AG20443 (cell line): ENCODE results near the gene FZD1.
A peak's percentile ranks its signal among the peaks of the same experiment; 100 is the strongest.

ENCODE experiments used
- DNase-seq: peaks from one replicate; pipeline ENCODE4 v3.0.0; 2012; ENCODE audit warnings: low spot score, mixed read lengths

The FZD1 gene

DNA sequence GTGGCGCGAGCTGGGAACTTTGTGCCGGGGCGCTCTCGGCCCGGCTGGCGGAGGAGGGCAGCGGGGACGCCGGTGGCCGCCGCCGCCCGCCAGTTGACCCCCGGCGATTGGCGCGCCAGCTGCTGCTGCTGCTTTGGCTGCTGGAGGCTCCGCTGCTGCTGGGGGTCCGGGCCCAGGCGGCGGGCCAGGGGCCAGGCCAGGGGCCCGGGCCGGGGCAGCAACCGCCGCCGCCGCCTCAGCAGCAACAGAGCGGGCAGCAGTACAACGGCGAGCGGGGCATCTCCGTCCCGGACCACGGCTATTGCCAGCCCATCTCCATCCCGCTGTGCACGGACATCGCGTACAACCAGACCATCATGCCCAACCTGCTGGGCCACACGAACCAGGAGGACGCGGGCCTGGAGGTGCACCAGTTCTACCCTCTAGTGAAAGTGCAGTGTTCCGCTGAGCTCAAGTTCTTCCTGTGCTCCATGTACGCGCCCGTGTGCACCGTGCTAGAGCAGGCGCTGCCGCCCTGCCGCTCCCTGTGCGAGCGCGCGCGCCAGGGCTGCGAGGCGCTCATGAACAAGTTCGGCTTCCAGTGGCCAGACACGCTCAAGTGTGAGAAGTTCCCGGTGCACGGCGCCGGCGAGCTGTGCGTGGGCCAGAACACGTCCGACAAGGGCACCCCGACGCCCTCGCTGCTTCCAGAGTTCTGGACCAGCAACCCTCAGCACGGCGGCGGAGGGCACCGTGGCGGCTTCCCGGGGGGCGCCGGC lies 870 bp downstream of the FZD1 start:
- DNase-seq: peak; percentile 59

DNA sequence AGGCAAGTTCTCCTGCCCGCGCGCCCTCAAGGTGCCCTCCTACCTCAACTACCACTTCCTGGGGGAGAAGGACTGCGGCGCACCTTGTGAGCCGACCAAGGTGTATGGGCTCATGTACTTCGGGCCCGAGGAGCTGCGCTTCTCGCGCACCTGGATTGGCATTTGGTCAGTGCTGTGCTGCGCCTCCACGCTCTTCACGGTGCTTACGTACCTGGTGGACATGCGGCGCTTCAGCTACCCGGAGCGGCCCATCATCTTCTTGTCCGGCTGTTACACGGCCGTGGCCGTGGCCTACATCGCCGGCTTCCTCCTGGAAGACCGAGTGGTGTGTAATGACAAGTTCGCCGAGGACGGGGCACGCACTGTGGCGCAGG lies 1.4 kb downstream of the FZD1 start:
- no peak for DNase-seq

DNA sequence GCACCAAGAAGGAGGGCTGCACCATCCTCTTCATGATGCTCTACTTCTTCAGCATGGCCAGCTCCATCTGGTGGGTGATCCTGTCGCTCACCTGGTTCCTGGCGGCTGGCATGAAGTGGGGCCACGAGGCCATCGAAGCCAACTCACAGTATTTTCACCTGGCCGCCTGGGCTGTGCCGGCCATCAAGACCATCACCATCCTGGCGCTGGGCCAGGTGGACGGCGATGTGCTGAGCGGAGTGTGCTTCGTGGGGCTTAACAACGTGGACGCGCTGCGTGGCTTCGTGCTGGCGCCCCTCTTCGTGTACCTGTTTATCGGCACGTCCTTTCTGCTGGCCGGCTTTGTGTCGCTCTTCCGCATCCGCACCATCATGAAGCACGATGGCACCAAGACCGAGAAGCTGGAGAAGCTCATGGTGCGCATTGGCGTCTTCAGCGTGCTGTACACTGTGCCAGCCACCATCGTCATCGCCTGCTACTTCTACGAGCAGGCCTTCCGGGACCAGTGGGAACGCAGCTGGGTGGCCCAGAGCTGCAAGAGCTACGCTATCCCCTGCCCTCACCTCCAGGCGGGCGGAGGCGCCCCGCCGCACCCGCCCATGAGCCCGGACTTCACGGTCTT lies 1.9 kb downstream of the FZD1 start:
- DNase-seq: no peak

DNA sequence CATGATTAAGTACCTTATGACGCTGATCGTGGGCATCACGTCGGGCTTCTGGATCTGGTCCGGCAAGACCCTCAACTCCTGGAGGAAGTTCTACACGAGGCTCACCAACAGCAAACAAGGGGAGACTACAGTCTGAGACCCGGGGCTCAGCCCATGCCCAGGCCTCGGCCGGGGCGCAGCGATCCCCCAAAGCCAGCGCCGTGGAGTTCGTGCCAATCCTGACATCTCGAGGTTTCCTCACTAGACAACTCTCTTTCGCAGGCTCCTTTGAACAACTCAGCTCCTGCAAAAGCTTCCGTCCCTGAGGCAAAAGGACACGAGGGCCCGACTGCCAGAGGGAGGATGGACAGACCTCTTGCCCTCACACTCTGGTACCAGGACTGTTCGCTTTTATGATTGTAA lies 2.5 kb downstream of the FZD1 start:
- DNase-seq: peak; percentile 16

DNA sequence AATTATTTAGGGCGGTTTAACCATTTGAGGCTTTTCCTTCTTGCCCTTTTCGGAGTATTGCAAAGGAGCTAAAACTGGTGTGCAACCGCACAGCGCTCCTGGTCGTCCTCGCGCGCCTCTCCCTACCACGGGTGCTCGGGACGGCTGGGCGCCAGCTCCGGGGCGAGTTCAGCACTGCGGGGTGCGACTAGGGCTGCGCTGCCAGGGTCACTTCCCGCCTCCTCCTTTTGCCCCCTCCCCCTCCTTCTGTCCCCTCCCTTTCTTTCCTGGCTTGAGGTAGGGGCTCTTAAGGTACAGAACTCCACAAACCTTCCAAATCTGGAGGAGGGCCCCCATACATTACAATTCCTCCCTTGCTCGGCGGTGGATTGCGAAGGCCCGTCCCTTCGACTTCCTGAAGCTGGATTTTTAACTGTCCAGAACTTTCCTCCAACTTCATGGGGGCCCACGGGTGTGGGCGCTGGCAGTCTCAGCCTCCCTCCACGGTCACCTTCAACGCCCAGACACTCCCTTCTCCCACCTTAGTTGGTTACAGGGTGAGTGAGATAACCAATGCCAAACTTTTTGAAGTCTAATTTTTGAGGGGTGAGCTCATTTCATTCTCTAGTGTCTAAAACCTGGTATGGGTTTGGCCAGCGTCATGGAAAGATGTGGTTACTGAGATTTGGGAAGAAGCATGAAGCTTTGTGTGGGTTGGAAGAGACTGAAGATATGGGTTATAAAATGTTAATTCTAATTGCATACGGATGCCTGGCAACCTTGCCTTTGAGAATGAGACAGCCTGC lies 3.1 kb downstream of the FZD1 start:
- peak; percentile 60 for DNase-seq

DNA sequence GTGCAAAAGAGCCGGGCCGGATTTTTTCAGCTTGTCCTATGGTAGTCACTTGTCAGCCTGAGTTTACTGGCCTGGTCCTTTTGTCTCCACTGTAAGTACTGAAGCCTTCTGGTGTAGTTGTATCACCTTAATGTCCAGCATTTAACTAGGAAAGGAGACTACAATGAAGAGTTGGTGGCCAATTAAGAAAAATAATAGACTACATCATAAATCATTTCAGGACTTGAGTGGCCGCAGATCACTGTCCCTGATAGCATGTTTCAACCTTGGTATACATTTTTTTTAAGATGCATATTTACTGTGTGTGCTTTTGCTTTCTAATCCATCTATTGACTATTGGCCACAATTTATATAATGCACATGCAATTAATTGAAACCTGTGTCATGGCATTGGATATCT lies 6.1 kb downstream of the FZD1 start:
- DNase-seq: no peak

DNA sequence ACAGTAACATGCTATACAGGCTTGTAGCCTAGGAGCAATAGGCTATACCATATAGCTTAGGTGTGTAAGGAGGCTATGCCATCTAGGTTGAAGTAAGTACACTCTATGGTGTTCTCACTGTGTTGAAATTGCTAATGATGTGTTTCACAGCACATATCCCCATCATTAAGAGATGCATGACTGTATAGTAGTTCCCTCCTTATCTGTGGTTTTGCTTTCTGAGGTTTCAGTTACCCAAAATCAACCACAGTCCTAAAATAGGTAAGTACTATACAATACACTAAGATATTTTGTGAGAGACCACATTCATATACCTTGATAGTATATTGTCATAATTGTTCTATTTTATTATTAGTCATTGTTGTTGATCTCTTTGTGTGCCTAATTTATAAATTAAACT lies 12.7 kb downstream of the FZD1 start:
- no peak for DNase-seq

DNA sequence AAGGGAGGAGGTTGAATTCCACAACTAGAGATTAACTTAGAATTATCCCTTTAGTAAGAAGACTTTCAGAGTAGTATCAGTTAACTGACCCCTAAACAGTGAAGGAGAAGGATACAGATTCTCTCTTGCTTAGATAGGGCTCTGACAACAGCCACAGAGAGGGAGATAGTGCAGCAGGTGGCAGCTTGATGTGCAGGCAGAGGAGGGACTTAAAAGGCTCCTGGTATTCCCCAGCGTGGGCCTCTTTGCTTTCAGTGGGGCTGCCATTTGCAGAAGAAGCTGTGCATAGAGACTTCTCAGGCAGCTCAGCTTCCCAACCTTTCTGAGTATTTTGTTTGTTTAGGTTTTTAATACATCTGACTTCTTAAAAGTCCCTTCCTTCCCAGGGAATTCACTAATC lies 16.0 kb downstream of the FZD1 start:
- no peak for DNase-seq

DNA sequence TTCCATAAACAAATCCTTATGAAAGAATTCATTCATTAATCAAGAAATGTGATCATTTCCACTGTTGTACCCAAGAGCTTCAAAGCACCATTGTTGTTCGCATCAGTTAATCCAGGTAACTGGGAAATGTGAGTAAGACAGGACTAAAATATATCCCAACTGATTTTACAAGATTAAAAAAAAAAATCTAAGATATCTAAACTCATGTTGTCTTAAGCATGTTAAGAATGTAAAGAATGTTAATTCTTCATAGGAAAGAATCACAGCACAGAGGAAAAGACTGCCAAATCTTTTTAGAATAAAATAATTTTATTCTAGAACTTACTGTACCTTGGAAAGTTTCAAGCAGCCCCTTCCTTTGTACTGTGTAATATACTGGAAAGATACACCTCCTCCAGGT lies 16.4 kb downstream of the FZD1 start:
- no peak for DNase-seq

DNA sequence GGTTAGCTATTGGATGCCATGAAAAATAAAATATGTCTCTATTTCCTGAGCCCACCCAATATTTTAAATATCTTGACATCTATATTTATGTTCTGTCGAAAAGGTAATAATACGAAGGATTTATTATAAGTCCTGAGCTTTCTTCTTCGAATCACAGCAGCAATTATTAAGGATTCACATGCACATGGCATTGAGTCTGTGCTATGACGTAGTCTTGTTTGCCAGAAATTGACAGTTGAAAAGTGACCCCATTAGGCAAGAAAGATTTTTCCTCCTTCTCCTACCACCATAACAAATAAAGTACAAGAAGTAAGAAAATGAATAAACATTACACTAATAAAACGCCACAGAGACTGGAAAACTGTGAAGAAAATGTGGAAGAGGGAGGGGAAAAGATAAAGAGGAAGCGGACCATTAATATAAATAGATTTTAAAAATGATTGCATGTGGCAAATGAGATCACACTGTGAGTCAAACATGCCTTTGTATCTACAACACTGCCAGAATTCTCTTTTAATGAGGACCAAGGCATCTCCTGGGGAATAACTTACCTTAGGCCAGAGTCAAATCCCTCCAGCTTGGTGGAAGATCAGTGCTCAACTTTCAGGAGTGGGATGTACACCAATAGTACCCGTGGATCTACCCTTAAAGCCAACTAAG lies 21.6 kb downstream of the FZD1 start:
- peak; percentile 45 for DNase-seq

DNA sequence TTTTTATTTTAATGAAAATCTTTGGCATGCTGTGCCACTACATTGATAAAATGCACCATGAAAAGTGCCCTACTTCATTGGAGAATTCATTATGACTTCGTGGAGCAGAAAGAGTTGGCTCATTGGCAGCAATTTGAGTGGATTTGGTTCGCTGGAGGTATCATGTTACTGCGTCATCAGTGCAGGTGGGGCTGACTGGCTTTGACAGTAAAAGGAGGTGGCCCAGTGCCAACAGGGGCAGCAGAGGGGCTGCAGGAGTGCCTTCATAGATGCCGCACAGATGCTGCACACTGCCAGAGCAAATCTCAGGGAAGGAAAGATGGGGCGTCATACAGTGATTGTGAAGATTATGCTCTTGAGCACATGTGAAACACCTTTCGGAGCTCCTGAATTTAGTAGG lies 22.2 kb downstream of the FZD1 start:
- no peak for DNase-seq

DNA sequence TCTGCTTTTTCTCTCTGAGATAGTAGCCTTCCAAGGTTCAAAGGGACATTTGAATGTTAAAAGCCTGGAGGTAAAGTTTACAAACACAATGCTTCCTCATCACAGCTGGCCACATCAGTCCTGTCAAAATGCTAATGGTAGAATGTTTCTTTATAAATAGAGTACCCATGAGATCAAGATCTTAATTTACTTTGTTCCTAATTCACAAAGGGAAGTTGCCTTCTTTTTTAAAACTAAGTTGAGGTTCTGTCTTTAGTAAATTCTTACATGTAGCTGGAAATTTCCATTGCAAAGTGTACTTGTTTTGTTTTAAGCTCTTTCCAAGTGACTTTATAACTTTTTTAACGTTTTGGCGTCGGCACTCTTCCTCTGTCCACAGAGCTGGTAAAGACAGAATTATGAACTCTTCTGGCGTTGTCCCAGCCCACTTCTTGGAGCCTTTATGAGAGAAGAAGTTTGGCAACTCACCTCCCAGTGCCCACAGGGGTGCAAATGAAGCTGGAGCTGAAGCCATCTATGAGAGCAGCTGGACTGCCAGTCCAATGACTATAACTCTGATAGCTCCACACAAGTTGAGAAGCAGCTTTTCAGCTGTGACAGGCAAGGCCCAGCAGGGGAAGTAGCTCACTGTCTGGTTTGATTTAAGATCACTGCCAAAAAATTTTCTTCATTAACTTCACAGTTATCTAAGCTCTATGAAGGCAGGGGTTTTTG lies 23.3 kb downstream of the FZD1 start:
- no peak for DNase-seq

DNA sequence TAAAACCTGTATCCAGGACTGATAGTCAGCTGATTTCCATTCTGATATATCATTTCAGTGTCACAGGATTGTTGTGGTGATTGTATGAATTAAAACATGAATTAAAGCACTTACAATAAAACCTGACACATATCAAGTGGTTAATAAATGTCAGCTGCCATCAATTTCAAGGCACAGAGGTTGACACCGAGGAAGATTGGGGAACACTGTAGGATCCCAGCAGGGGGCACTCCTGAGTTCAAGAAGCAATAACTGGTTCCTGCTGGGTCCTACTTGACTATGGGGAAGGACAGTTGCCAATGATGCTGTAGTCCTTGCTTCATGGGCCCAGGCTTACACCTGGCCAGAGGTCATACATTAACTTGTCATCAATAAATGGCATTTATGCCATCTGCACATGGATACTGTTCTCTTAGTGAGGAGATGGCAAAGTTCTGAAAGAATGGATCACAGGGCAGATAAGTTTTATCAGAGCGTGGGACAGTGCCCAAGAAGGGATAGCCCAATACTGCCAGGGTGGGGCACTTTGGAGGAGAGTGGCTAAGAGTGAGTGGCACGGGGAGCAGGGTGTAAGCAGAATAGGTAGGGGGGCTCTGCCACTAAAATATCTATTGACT lies 24.1 kb downstream of the FZD1 start:
- no peak for DNase-seq

DNA sequence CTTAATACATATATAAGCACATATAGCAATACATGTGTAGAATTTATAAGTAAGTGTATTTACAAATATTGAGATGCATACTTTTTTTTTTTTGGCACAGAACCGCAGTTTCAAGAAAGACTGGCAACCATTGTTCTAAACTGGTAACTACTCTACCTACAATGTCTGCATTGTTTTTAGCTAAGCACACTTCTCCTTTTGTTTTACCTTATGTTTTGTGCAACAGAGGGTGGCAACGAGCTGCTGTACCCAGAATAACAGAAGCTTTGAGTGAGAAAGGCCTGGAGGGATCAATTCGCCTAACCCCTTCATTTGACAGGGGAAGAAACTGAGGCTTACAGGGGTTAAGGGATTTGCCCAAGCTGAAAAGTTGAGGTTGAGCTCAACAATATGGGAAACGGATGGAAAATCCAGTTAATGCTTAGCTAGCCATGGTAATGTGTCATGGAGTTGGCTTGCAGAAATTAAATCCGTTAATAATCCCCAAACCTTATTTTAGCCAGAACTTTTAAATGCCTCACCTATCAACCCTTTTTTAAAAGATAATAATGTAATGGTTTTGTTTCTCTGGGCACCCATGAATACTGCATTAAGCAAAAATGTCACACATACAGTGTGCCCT lies 25.5 kb downstream of the FZD1 start:
- no peak for DNase-seq

DNA sequence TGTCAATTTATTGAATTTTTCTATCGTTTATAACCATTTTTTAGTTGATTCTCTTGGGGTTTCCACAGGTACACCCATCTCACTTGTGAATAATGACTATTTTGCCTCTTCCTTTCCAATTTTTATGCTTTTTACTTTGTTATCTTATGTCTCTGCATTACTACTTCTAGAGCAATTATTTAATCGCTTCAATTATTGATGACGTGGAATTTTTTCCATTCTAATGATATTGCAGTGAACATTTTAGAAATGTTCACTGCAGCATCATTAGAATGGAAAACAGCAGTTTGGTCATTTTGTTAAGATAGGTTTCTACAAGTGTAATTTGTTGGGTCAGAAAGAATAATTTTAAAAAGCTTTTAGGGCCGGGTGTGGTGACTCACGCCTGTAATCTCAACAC lies 27.1 kb downstream of the FZD1 start:
- DNase-seq: no peak

DNA sequence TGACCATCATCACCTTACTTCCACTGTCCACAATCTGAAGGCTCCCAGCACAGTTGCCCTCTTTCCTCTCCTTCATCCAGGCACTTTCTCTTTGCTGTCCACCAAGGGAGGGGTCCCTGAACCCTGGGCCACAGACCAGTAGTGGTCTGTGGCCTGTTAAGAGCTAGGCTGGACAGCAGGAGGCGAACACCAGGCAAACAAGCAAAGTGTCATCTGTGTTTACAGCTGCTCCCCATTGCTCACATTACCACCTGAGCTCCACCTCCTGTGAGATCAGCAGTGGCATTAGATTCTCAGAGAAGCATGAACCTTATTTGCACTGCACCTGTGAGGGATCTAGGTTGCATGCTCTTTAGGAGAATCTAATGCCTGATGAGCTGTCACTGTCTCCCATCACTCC lies 27.7 kb downstream of the FZD1 start:
- DNase-seq: no peak

DNA sequence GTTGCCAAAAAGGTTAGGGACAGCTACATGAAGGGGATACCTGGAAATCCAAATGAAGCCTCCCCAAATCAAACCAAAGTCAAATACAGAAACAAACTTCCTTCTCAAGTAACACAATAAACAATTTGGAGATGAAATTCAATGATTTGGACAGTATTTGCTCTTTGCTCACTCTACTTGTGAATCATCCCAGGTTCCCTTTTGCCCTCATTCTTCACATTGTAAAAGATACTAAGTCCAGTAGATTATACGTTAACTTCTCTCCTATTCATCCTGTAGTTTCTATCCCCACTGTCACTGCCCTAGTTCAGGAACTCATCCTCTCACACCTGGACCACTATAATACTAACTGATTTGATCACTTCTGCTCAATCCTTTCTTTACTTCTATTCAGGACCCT lies 28.3 kb downstream of the FZD1 start:
- DNase-seq: no peak

DNA sequence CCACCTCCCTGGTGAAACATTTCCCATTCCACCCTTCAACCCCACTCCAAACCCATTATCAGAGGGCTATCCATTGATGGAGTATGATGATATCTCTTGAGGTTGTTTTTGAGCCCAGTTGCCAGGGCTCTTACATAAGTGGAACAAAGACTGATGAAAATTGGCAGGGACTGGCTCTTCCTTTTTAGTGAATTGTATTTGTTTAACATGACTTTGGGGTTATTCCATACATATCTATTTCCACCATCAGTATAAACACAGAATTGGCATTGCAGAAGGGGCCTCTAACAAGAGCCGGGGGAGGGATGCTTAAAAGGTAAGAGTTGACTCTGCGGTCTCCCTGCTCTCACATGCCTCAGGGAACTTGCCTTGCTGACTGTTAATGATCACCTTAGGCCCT lies 28.9 kb downstream of the FZD1 start:
- DNase-seq: no peak

DNA sequence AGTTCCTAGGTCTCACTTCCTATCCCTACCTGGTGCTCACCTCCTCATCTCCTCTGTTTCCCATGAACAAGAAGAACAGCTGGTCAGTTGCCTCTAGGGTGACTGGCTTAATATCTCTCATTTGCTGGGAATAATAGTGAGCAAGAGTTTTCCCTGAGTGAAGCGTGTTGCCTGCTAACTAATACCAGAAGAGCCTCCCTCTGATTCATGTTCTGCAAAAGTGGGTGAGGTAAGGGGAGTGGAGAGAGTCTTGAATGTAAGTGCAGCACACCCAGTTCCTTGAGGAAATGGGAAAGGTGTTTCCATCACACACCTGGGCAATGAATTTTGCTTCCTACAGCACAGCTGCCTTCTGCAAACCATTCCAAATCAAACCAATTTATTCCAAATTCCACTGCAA lies 29.6 kb downstream of the FZD1 start:
- DNase-seq: no peak

DNA sequence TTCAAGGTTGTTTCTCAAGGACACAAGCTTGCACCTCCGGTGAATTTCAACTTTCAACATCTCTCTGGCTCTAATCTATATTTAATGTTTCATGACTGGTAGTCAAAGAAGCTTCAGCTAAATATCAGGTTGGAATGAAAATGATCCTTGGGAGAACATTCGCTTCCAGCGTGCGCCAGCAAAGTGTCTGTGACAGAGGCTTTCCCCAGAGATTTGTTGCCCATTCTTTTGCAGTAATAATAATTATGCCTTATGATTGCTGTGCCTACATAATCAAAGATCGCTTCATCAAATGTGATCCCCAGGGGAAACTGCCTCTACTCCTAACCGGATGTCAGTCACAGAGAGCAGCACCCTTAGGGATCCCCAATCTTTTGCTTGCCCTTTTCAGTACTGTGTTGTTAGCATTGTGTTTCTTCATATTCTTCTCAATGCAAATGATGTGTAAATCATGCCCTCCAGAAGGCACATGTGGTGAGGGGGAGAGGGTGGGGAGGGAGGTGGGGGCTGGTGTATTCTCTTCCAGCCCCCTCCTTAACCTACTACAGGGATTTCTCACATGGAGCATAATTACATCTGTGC lies 30.5 kb downstream of the FZD1 start:
- DNase-seq: no peak

DNA sequence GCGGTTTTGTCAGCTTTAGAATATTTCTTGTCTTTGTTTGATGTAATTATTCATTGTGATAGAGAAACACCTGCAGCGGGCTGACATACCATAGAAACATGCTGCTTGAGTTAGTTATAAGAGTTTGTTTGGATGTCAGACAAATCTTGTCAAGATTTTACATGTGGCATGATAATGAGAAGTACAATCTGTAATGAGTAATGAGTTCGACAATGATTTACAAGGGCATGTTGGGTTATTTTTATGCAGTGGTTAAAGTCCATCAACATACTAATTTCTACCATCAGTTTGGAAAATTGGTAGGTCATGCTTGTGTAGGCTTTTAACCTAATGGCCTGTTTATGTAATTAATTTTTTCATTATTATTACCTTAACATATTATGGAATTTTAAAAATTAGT lies 31.3 kb downstream of the FZD1 start:
- DNase-seq: no peak
